CD8-positive, alpha-beta memory T cell (primary cell): ENCODE results near the gene ARF5. TPM values are rescaled to one million over a fixed set of nuclear protein-coding genes. Genes with fewer than 3 reads are reported as not detected.

Experiments used
- CTCF ChIA-PET: fragments of 350-600 bp; sonication (Branson Sonifier 250); formaldehyde crosslinking; loops from one replicate; lab custom pipeline; 2021; ENCODE audit warnings: antibody characterized with exemption; lab: Charles Lee
- POLR2A ChIA-PET: fragments of 350-600 bp; sonication (Branson Sonifier 250); formaldehyde crosslinking; loops from one replicate; lab custom pipeline; 2021; ENCODE audit warnings: antibody characterized with exemption; lab: Charles Lee
- DNase-seq, 5 donors: peaks; one replicate each; pipeline versions ENCODE4 v3.0.0 to v3.0.0-alpha.2; 2020 to 2022; ENCODE audit warnings: mixed read lengths in 1 of 5
- H3K27ac ChIP-seq: one replicate; pipeline ENCODE4 v1.7.0; 2013; ENCODE audit warnings: low read depth, mild to moderate bottlenecking, low read length, moderate library complexity
- H3K27me3 ChIP-seq: 2 replicates; pipeline ENCODE4 v1.7.0; 2013; ENCODE audit warnings: low read length, mild to moderate bottlenecking; ENCODE audit not compliant: insufficient read depth, poor library complexity, severe bottlenecking
- H3K36me3 ChIP-seq: 2 replicates; pipeline ENCODE4 v1.7.0; 2013; ENCODE audit warnings: mild to moderate bottlenecking, low read length, moderate library complexity; ENCODE audit not compliant: insufficient read depth
- H3K4me1 ChIP-seq: 2 replicates; pipeline ENCODE4 v1.7.0; 2013; ENCODE audit warnings: mild to moderate bottlenecking, low read length, moderate library complexity; ENCODE audit not compliant: insufficient read depth
- H3K4me3 ChIP-seq: 2 replicates; pipeline ENCODE4 v1.7.0; 2013; ENCODE audit warnings: mild to moderate bottlenecking, low read length
- H3K9me3 ChIP-seq: 2 replicates; pipeline ENCODE4 v1.7.0; 2013; ENCODE audit warnings: mild to moderate bottlenecking, low read length
- H3K27ac Mint-ChIP-seq, 8 donors: one replicate each; pipeline ENCODE4 v1.8.0; 2020 to 2021; ENCODE audit warnings: mixed read lengths in 8 of 8, mild to moderate bottlenecking in 6 of 8, inconsistent platforms in 3 of 8, moderate library complexity in 3 of 8
- H3K27me3 Mint-ChIP-seq, 2 donors: one replicate each; pipeline ENCODE4 v1.8.0; 2020 to 2021; ENCODE audit warnings: mixed read lengths in 2 of 2, mild to moderate bottlenecking in 1 of 2, moderate library complexity in 1 of 2
- H3K36me3 Mint-ChIP-seq, 3 donors: one replicate each; pipeline ENCODE4 v1.8.0; 2020 to 2021; ENCODE audit warnings: mixed read lengths in 3 of 3, inconsistent platforms in 1 of 3, mild to moderate bottlenecking in 1 of 3
- H3K4me1 Mint-ChIP-seq, 3 donors: one replicate each; pipeline ENCODE4 v1.8.0; 2020 to 2021; ENCODE audit warnings: mixed read lengths in 3 of 3, inconsistent platforms in 1 of 3, mild to moderate bottlenecking in 1 of 3
- H3K4me3 Mint-ChIP-seq, 7 donors: one replicate each; pipeline ENCODE4 v1.8.0; 2020 to 2021; ENCODE audit warnings: mixed read lengths in 7 of 7, mild to moderate bottlenecking in 6 of 7, moderate library complexity in 4 of 7, inconsistent platforms in 2 of 7
- H3K9me3 Mint-ChIP-seq, 5 donors: one replicate each; pipeline ENCODE4 v1.8.0; 2020 to 2022; ENCODE audit warnings: mixed read lengths in 5 of 5, mild to moderate bottlenecking in 3 of 5, moderate library complexity in 2 of 5, inconsistent platforms in 1 of 5
- polyA plus RNA-seq: library from polyadenylated mRNA; unstranded; fragments of 300-500 nt; fragmentation: Illumina TruSeq; gene quantifications from one replicate; pipeline ENCODE4 v1.2.3, GENCODE V29; 2021
- total RNA-seq, 2 experiments: library from RNA; stranded (reverse); gene quantifications; one replicate each; pipeline ENCODE4 v1.2.3, GENCODE V29; 2021

Gene ARF5
- total and polyA plus RNA-seq, 3 experiments from 2014 or later = 125 to 180 (median 134) TPM

- H3K36me3 Mint-ChIP-seq = no peaks in the 10 kb centered on the region
- Histone ChIP-seq H3K9me3 (no peaks in the 10 kb centered on the region), H3K4me1 (no peaks in the 10 kb centered on the region), H3K27ac (no peak overlapping the region), H3K4me3 (no peak overlapping the region), H3K36me3 (no peaks in the 10 kb centered on the region), H3K27me3 (no peaks in the 10 kb centered on the region)
- DNase-seq = no peak
- H3K9me3 Mint-ChIP-seq = peaks cover 0 to 2% (median 0%) of the 10 kb centered on the region in 5 donors
- peaks cover 1 to 33% of the 10 kb centered on the region in 2 donors for H3K27me3 Mint-ChIP-seq
- H3K4me3 Mint-ChIP-seq = no peak overlapping the region
- H3K27ac Mint-ChIP-seq = no peak overlapping the region
- CTCF ChIA-PET = no interaction called here
- POLR2A ChIA-PET = no interaction called here
- no peaks in the 10 kb centered on the region for H3K4me1 Mint-ChIP-seq
Observed at GRCh38 chr7:127609297-127609696, 21.1 kb downstream of the ARF5 start.

GRCh38 chr7:127612263-127612662 lies 24.1 kb downstream of the ARF5 start:
- Mint-ChIP-seq H3K9me3 (peaks cover 0 to 2% (median 0%) of the 10 kb centered on the region in 5 donors), H3K4me3 (no peak overlapping the region), H3K4me1 (no peaks in the 10 kb centered on the region), H3K27me3 (peaks cover 7 to 45% of the 10 kb centered on the region in 2 donors), H3K27ac (no peak overlapping the region), H3K36me3 (no peaks in the 10 kb centered on the region)
- H3K36me3 ChIP-seq = no peaks in the 10 kb centered on the region
- no peaks in the 10 kb centered on the region for H3K4me1 ChIP-seq
- ChIA-PET POLR2A (no interaction called here), CTCF (no interaction called here)
- no peak overlapping the region for H3K27ac ChIP-seq
- no peaks in the 10 kb centered on the region for H3K9me3 ChIP-seq
- H3K4me3 ChIP-seq = no peak overlapping the region
- no peaks in the 10 kb centered on the region for H3K27me3 ChIP-seq
- no peak for DNase-seq

GRCh38 chr7:127616724-127617123 lies 28.5 kb downstream of the ARF5 start:
- DNase-seq = no peak
- Histone ChIP-seq H3K27ac (no peak overlapping the region), H3K9me3 (no peaks in the 10 kb centered on the region), H3K4me1 (no peaks in the 10 kb centered on the region), H3K27me3 (peaks cover 1% of the 10 kb centered on the region), H3K36me3 (no peaks in the 10 kb centered on the region), H3K4me3 (no peak overlapping the region)
- POLR2A ChIA-PET = no interaction called here
- Mint-ChIP-seq H3K4me3 (no peak overlapping the region), H3K9me3 (peaks cover 0 to 2% (median 0%) of the 10 kb centered on the region in 5 donors), H3K36me3 (no peaks in the 10 kb centered on the region), H3K27ac (no peak overlapping the region), H3K27me3 (peaks cover 23 to 75% of the 10 kb centered on the region in 2 donors), H3K4me1 (peaks cover 3 to 7% (median 6%) of the 10 kb centered on the region in 3 donors)
- CTCF ChIA-PET = no interaction called here

- Mint-ChIP-seq H3K27me3 (peaks cover 22 to 77% of the 10 kb centered on the region in 2 donors), H3K4me1 (peaks cover 3 to 7% (median 6%) of the 10 kb centered on the region in 3 donors), H3K36me3 (no peaks in the 10 kb centered on the region), H3K4me3 (peak within 1 kb of the TSS in 1 of 7 donors; percentile 45), H3K27ac (no peak within 1 kb of the TSS), H3K9me3 (no peaks in the 10 kb centered on the region)
- no peaks in the 10 kb centered on the region for H3K4me1 ChIP-seq
- no peak for DNase-seq
- no peak within 1 kb of the TSS for H3K27ac ChIP-seq
- no peaks in the 10 kb centered on the region for H3K9me3 ChIP-seq
- no peak within 1 kb of the TSS for H3K4me3 ChIP-seq
- no peaks in the 10 kb centered on the region for H3K36me3 ChIP-seq
- H3K27me3 ChIP-seq = peaks cover 4% of the 10 kb centered on the region
- ChIA-PET POLR2A (no interaction called here), CTCF (no interaction called here)
Observed at GRCh38 chr7:127618042-127618441, 29.8 kb downstream of the ARF5 start, which contains the start of gene PAX4. TSS of gene PAX4 (minus strand) at chr7:127618142. CDS start at chr7:127615928, 2,214 bp downstream.

GRCh38 chr7:127618775-127619174 lies 30.6 kb downstream of the ARF5 start:
- Histone ChIP-seq H3K4me1 (no peaks in the 10 kb centered on the region), H3K27ac (no peak overlapping the region), H3K4me3 (no peak overlapping the region), H3K9me3 (no peaks in the 10 kb centered on the region), H3K36me3 (no peaks in the 10 kb centered on the region), H3K27me3 (peaks cover 4% of the 10 kb centered on the region)
- peaks cover 3 to 7% (median 6%) of the 10 kb centered on the region in 3 donors for H3K4me1 Mint-ChIP-seq
- no peak for DNase-seq
- POLR2A ChIA-PET = no interaction called here
- no peaks in the 10 kb centered on the region for H3K36me3 Mint-ChIP-seq
- H3K9me3 Mint-ChIP-seq = no peaks in the 10 kb centered on the region
- H3K4me3 Mint-ChIP-seq = no peak overlapping the region
- H3K27ac Mint-ChIP-seq = no peak overlapping the region
- peaks cover 22 to 73% of the 10 kb centered on the region in 2 donors for H3K27me3 Mint-ChIP-seq
- CTCF ChIA-PET = no interaction called here

- no peaks in the 10 kb centered on the region for H3K36me3 Mint-ChIP-seq
- H3K4me3 ChIP-seq = no peak overlapping the region
- H3K9me3 ChIP-seq = no peaks in the 10 kb centered on the region
- no peaks in the 10 kb centered on the region for H3K36me3 ChIP-seq
- H3K27ac ChIP-seq = no peak overlapping the region
- H3K4me3 Mint-ChIP-seq = no peak overlapping the region
- H3K27me3 ChIP-seq = peaks cover 4% of the 10 kb centered on the region
- peaks cover 25 to 76% of the 10 kb centered on the region in 2 donors for H3K27me3 Mint-ChIP-seq
- POLR2A ChIA-PET = no interaction called here
- no peak for DNase-seq
- peaks cover 3 to 7% (median 6%) of the 10 kb centered on the region in 3 donors for H3K4me1 Mint-ChIP-seq
- no peaks in the 10 kb centered on the region for H3K9me3 Mint-ChIP-seq
- H3K27ac Mint-ChIP-seq = no peak overlapping the region
- no peaks in the 10 kb centered on the region for H3K4me1 ChIP-seq
- CTCF ChIA-PET = no interaction called here
Observed at GRCh38 chr7:127619681-127620405, 31.6 kb downstream of the ARF5 start.

GRCh38 chr7:127620406-127621233 lies 32.4 kb downstream of the ARF5 start:
- H3K36me3 Mint-ChIP-seq = no peaks in the 10 kb centered on the region

GRCh38 chr7:127625331-127625730 lies 37.1 kb downstream of the ARF5 start:
- DNase-seq = no peak
- no peaks in the 10 kb centered on the region for H3K36me3 ChIP-seq
- no peak overlapping the region for H3K27ac ChIP-seq
- ChIA-PET POLR2A (no interaction called here), CTCF (no interaction called here)
- Mint-ChIP-seq H3K9me3 (no peaks in the 10 kb centered on the region), H3K36me3 (no peaks in the 10 kb centered on the region), H3K27ac (no peak overlapping the region), H3K27me3 (peaks cover 11 to 44% of the 10 kb centered on the region in 2 donors), H3K4me3 (no peak overlapping the region), H3K4me1 (peaks cover 3 to 9% (median 6%) of the 10 kb centered on the region in 3 donors)
- no peaks in the 10 kb centered on the region for H3K9me3 ChIP-seq
- H3K27me3 ChIP-seq = peaks cover 4% of the 10 kb centered on the region
- H3K4me1 ChIP-seq = no peaks in the 10 kb centered on the region
- no peak overlapping the region for H3K4me3 ChIP-seq

More at GRCh38 chr7:127620406-127621233, 32.4 kb downstream of the ARF5 start:
- Histone ChIP-seq H3K9me3 (no peaks in the 10 kb centered on the region), H3K4me1 (no peaks in the 10 kb centered on the region), H3K4me3 (no peak overlapping the region), H3K27me3 (peaks cover 4% of the 10 kb centered on the region), H3K27ac (no peak overlapping the region), H3K36me3 (no peaks in the 10 kb centered on the region)
- no peak for DNase-seq
- H3K27me3 Mint-ChIP-seq = peaks cover 25 to 77% of the 10 kb centered on the region in 2 donors
- no peak overlapping the region for H3K27ac Mint-ChIP-seq
- CTCF ChIA-PET = no interaction called here
- peak overlapping the region in 1 of 7 donors; percentile 42 for H3K4me3 Mint-ChIP-seq
- POLR2A ChIA-PET = no interaction called here
- H3K9me3 Mint-ChIP-seq = no peaks in the 10 kb centered on the region
- H3K4me1 Mint-ChIP-seq = peaks cover 3 to 7% (median 6%) of the 10 kb centered on the region in 3 donors
